ENCODE results near the gene SIK1. TPM values are rescaled to one million over a fixed set of nuclear protein-coding genes. Genes with fewer than 3 reads are reported as not detected.
A peak's percentile ranks its signal among the peaks of the same experiment; 100 is the strongest.
"Not testable (repeated sequence)": the region's sequence is repeated elsewhere in the genome, so short reads cannot be mapped to it uniquely, and the experiment has no call there.

The SIK1 gene
- total RNA-seq, 1 donor from 2014 or later = 29.2 TPM

GRCh38 chr21:43396788-43397438 lies 30.0 kb downstream of the SIK1 start:
- DNase-seq (ENCODE audit: low spot score) = not testable (repeated sequence)

DNA sequence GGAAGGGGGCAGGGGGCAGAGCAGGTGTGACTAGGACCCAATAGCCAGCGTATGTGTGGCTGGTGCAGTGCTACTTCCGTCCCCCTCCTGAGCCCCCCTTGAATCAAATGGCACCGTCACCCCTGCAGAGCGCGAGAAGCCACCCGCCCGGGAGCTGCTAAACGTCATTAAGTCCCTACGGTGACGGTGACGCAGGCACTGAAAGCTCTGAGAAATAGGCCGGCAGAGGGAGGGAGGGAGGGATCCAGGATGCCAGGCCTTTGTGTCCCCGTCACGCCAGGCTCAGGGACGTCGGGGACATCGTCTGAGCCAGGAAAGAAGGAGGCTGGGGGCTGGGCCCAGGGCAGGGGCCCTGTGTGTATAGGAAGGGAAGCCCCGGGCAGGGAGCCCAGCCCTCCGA lies 43.6 kb downstream of the SIK1 start:
- not testable (repeated sequence) for DNase-seq (ENCODE audit: low spot score)

DNA sequence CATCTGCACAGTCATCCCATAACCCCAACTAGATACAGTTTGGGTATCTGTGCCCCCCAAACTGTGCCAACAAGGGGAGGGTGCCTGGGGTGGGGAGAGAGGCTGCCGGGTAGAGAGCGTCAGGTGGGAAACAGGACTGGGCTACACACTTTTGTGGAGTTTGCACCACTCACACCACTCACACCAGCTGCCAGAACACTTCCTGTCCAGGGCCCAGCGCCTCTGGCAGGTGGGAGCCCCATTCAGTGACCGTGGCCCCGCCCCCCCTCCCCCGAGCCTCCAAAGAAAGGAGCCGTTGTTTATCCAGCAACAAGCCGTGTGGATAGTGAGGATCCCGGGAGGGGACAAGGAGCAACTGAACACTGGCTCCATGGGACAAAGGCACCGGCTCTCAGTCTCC lies 44.0 kb downstream of the SIK1 start:
- not testable (repeated sequence) for DNase-seq (ENCODE audit: low spot score)

DNA sequence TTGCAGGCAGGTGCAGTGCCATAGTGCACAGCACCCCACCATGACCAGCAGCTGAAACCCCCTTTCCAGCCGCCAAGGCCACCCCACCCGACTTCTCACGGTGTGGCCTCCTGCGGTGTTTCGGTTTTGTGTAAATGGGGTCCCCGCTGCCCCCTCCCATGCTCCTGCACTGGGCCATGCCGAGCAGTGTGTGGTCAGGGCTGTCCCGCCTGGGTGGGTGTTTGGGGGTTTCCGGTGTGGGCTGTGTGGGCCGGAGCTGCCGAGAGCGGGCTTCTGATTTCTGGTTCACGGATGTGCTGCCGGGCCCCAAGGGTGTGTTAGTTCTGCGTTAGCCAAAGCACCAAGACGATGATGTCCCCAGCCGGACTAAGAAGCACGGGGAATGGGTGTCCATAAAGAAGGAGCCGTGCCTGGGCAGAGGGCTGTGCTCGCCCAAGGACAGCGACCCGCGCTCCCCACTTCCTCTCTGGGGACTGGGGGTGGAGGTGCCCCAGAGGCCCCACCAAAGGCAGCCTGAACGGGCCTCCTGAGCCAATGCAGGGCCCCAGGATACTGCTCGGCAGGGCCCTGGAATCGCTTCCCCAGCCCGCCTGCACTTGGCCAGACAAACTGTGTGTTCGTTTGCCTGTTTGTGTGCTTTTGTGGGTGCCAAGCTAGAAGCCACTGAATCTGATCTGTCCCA lies 45.9 kb downstream of the SIK1 start:
- DNase-seq (ENCODE audit: low spot score) = not testable (repeated sequence)

DNA sequence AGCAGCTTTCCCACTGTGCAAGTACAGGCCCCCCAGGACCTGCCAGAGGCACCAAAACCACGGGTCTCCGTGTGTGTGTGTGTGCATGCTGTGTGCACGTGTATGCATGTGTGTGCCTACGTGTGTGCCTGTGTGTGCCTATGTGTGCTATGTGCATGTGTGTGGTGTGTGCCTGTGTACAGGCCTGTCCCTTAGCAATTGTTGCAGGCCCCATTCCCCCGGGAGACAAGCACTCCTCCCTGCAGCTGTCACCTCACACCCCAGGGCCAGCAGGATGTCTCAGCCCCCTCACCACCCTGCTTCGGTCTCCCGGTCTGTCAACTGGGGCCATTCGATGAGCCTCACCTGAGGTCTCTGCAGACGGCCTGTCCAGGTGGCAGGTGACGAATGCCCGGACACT lies 46.6 kb downstream of the SIK1 start:
- DNase-seq (ENCODE audit: low spot score) = not testable (repeated sequence)

GRCh38 chr21:43379626-43380122 lies 47.3 kb downstream of the SIK1 start:
- DNase-seq (ENCODE audit: low spot score) = not testable (repeated sequence)

- no peak for DNase-seq (ENCODE audit: low spot score)
These were observed 50.5 kb downstream of the SIK1 start for GRCh38 chr21:43376478-43376882.

- DNase-seq (ENCODE audit: low spot score) = no peak
These were observed 51.0 kb downstream of the SIK1 start for GRCh38 chr21:43375837-43376477.

DNA sequence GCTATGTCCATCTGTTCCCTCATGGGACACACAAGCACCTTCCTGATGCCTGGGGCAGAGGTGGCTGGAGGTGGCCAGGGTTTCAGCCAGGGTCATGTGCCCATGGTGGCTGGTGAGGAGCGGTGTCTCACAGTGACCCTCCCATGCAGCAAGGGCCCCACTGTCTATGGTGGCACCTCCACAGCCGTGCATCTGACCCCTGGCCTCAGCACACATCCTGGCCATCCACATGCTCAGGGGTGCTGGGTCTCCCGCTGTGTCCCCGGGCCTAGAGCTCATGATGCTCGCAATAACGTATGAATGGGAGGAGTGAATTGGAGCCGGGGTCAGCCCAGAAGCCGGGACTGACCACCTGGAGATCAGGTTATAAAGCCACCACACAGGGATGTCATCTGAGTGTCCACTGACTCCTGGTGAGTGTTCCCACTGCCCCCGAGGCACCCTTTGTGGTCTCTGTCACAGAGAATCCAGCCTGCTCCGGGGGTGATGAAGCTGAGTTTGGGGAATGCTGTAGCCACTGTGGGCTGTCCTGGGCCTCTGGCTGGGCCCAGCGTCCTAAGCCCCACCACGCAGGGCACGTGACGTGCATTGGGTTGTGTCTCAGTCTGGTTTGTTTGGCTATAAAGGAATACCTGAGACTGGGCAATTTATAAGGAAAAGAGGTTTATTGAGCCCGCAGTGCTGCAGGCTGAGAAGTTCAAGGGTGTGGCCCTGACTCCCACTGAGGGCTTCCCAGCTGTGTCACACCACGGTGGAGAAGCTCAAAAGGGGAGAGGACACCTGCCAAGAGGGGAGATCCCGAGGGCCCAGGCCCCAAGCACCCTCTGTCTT lies 51.7 kb downstream of the SIK1 start:
- DNase-seq (ENCODE audit: low spot score) = no peak

DNA sequence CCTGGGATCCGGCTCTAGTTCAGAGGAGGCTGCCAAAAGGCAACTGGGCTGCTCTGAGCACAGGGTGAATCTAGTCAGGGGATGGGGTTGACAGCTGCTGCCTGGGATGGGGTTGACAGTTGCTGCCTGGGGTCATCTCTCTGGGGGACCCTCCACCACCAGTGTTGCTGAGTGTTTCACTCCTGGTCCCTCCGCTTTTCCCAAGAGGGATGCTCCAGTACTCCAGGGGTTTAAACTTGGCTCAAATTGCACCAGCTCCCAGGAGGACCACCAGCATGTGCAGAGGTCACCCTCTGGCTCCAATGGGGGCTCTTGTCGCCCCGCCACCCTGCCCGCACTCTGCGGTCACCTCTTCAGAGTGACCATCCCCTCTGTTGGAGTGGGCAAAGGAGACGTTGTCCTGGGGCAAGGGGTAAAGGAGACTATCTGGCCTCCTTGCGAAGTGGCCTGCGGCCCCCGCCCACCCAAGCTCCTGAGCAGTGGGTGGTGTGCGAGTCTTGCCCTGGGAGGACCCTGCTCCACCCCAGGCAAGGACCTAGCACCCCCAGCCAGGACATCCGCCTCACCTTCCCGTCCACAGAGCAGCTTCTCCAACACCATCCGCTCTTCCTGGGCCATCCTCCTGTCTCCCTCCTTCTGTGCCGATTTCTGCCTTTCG lies 52.6 kb downstream of the SIK1 start:
- no peak for DNase-seq (ENCODE audit: low spot score)

DNA sequence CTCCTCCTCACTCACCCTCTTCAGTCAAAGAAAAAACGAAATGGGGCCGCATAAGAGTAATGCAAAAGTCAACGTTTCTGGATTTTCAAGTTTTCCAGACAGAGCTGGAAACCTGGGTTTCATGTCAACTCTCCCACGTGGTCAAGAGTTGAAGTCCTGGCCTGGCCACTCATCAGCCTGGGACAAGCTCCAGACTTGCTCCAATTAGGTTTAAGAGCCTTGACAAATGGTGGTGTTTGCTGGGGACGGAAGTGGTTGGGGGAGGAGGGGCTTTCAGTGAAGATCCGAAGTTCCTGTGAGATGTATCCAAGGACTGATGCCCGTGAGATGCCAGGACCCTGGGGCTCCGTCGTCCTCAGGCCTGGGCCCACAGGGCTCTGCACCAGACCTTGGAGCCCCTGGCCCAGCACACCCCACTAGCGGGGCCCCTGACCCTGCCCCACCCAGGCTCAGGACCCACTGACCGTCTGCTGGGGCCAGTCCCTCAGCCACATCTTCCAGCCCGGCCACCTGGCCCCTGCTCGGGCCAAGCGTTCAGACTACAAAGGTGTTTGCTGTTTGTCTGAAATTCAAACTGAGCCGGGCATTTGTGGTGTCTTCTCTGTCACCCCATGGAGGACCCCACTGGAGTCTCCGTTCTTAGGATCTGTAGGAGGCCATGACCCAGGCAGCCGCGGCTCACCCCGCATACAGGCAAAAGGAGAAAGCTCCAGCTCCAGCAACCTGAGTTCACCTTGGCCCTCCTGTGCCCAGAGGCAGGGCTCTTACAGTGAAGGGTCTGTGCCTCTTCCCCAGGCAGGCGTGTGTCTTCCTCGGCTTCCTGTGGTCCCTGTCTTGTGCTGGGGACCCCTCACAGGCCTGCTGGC lies 53.3 kb downstream of the SIK1 start:
- DNase-seq (ENCODE audit: low spot score) = no peak

GRCh38 chr21:43372663-43373361 lies 54.1 kb downstream of the SIK1 start:
- DNase-seq (ENCODE audit: low spot score) = peak; percentile 74

DNA sequence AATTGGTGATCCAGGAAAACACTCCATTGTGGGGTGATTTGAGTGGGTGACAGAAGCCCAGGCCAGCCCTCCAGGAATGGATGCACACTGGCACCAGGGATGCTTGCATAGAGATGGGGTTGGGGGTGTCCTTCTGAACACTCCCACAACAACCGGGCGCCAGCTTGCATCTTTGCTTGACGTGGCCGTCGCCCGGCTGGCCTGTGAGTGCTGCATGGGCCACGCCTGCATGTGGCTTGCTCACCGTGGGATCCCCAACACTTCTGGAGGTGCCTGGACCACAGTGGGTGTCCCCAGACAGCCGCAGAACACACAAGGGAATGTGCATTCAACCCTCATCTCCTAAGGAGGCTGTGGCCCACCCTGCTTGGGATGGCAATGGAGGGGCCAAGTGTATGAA lies 55.1 kb downstream of the SIK1 start:
- DNase-seq (ENCODE audit: low spot score) = no peak

- no peak for DNase-seq (ENCODE audit: low spot score)
These were observed 55.9 kb downstream of the SIK1 start for GRCh38 chr21:43370888-43371570.

DNA sequence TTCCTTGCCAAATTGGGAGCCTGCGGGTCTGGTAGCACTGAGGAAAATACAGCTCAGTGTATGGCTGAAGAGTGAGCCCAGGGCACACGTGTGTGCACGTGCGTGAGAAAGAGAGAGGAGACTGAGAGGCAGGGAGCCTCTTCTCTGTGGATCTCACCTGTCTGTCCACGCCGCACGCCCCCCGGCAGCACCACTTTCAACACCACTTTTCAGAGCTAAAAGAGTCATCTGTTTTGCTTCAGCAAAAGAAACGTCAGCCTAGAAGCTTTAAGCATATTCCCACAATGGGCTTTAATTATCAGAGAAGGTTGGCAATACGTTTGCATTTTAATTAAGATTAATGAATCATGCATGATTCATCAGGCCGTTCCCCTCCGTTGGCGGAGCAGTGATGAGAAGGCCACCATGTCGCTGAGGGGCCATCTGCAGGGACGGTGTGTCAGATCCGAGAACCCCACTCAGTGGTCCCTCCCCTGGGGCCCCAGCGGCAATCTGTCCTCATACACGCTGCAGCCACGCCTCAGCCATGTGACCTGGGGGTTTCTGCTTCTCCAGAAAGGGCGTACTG lies 56.8 kb downstream of the SIK1 start:
- DNase-seq (ENCODE audit: low spot score) = no peak

GRCh38 chr21:43369596-43370090 lies 57.3 kb downstream of the SIK1 start:
- no peak for DNase-seq (ENCODE audit: low spot score)

DNA sequence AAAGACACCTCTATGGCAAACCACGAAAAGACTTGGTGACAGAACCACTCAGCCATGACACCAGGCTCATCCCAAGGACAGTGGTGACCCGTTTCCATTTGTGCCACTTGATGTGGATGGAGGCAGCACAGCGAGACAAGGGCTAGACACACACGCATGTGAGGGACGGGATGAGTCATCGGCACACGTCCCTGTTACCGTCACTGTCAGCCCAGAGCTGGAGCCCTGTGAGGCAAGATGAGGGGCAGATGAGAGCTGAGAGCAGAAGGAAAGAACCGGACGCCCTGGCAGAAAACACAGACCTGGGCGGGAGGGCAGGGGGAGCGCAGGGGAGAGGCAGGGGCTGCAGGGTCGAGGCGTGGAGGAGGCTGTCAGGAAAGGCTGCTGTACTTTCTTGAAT lies 57.8 kb downstream of the SIK1 start:
- no peak for DNase-seq (ENCODE audit: low spot score)

- DNase-seq (ENCODE audit: low spot score) = no peak
These were observed 58.2 kb downstream of the SIK1 start for GRCh38 chr21:43368685-43369084.

DNA sequence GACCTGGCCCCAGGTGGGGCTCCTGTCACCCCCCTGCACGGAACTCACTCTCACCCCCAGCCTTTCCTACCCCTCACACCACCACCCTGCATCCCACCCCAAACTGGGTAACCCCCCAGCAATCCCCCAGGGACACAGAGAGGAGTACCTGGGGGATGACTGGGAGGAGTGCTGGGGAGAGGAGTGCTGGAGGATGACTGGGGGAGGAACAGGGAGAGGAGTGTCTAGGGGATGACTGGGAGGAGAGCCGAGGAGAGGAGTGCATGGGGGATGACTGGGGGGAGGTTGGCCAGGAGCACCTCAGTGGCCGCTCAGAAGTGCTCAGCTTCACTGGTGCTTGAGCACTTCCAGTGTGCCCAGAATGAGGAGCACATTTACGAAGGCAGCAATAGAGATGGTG lies 59.1 kb downstream of the SIK1 start:
- no peak for DNase-seq (ENCODE audit: low spot score)
